Measurements from ENCODE around the gene CD69.

DNA sequence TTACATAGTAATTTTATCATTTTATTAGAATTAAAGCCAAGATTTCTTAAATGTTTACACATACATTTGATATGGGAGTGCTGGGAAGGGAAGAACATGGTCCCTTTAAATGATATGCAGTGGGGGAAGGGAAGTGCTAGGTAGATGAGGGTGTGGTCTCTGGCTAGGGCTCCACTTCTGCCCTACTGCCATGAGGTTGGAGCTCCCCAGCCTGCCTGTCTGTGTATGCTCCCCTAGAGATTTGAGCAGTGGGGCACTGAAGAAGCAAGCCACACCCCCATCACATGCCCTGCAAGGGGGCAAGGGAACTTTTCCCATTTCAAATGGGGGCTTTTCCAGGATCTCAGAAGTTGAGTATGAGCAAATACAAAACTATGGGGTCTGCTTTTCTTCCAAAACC lies 53.3 kb downstream of the CD69 start:
- TF ChIP-seq, protein P1, sequence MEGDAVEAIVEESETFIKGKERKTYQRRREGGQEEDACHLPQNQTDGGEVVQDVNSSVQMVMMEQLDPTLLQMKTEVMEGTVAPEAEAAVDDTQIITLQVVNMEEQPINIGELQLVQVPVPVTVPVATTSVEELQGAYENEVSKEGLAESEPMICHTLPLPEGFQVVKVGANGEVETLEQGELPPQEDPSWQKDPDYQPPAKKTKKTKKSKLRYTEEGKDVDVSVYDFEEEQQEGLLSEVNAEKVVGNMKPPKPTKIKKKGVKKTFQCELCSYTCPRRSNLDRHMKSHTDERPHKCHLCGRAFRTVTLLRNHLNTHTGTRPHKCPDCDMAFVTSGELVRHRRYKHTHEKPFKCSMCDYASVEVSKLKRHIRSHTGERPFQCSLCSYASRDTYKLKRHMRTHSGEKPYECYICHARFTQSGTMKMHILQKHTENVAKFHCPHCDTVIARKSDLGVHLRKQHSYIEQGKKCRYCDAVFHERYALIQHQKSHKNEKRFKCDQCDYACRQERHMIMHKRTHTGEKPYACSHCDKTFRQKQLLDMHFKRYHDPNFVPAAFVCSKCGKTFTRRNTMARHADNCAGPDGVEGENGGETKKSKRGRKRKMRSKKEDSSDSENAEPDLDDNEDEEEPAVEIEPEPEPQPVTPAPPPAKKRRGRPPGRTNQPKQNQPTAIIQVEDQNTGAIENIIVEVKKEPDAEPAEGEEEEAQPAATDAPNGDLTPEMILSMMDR (IDR thresholded peaks at IDR 0.05; ENCODE audit: insufficient read depth, low read depth, low read length) = no peak
- no peak for TF ChIP-seq EZH2 (IDR thresholded peaks at IDR 0.05; ENCODE audit: insufficient read depth, low read length)

Data from astrocyte (in vitro differentiated cells and primary cell).